OCI-LY3 (cell line): ENCODE results near the gene ROBO1.

Experiments
- CTCF ChIP-seq: fragments of 200-600, 300-600 bp; sonication (generic); IDR thresholded peaks from 2 replicates; pipeline ENCODE4 v1.5.1; 2014; ENCODE audit warnings: antibody characterized with exemption, low read length, low read depth
- EZH2phosphoT487 ChIP-seq: fragments of 200-600 bp; shearing (Covaris generic); IDR thresholded peaks from 2 replicates; pipeline ENCODE4 v1.6.1; 2018; ENCODE audit warnings: antibody characterized with exemption, mixed run types, low read depth

- no peak for TF ChIP-seq CTCF
- TF ChIP-seq EZH2phosphoT487 = no peak
Measured at GRCh38 chr3:79250746-79251145, 517.1 kb downstream of the ROBO1 start.
